ENCODE results near the gene CLOCK. TPM values are rescaled to one million over a fixed set of nuclear protein-coding genes. Genes with fewer than 3 reads are reported as not detected.
A peak's percentile ranks its signal among the peaks of the same experiment; 100 is the strongest.

The CLOCK gene
- total RNA-seq, 2 experiments from 2014 or later = 7.1 to 9.3 TPM

DNA sequence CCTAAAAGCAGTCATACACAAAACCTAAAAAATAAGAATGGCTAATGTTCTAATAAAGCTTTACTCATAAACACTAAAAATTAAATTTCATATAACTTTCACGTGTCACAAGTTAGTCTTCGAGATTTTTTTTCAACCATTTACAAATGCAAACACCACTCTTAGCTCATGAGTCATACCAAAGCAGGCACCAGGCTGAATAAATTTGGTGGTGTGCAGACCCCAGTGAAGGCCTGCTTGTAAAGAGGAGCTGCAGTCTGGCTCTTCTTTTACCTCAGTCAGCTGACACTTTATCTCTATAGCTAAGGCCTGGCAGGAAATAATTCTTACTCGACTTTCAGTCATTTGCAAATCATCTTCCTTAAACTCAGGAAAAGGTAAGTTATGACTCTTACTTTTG is 37.4 kb downstream of the CLOCK start:
- DNase-seq = no peak
- ATAC-seq = no peak
- Mint-ChIP-seq H3K36me3 (ENCODE audit: low read depth) (peaks cover 5% of the 10 kb centered on the region), H3K27me3 (ENCODE audit: low read depth) (no peaks in the 10 kb centered on the region), H3K9me3 (ENCODE audit: insufficient read depth) (no peaks in the 10 kb centered on the region), H3K4me3 (no peak overlapping the region), H3K4me1 (ENCODE audit: low read depth) (peaks cover 18% of the 10 kb centered on the region), H3K27ac (no peak overlapping the region)
- CTCF ChIA-PET = no interaction called here
- POLR2A ChIA-PET = no interaction called here

GRCh38 chr4:55507612-55508011 is 39.1 kb downstream of the CLOCK start:
- CTCF ChIA-PET = no interaction called here

DNA sequence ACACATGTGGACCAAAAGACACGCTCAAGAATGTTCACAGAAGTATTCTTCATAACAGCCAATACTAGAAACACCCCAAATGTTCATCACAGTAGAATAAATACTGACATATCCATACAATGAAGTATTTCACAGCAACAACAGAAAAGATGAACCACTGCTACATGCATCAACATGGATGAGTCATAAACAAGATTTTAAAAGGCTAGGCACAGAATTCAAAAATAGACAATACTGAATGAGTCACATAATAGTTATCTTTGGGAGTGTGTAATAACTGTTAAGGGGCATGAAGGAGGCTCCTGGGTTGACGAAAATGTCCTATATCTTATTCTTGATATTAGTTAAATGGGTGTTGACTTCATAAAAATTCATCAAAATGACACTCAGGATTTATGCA is 43.5 kb downstream of the CLOCK start:
- H3K27me3 Mint-ChIP-seq (ENCODE audit: low read depth) = no peaks in the 10 kb centered on the region
- H3K4me1 Mint-ChIP-seq (ENCODE audit: low read depth) = no peaks in the 10 kb centered on the region
- H3K4me3 Mint-ChIP-seq = no peak overlapping the region
- peaks cover 10% of the 10 kb centered on the region for H3K36me3 Mint-ChIP-seq (ENCODE audit: low read depth)
- DNase-seq = no peak
- no peak overlapping the region for H3K27ac Mint-ChIP-seq
- POLR2A ChIA-PET = no interaction called here
- no peak for ATAC-seq
- no peaks in the 10 kb centered on the region for H3K9me3 Mint-ChIP-seq (ENCODE audit: insufficient read depth)
- CTCF ChIA-PET = no interaction called here

More at GRCh38 chr4:55507612-55508011, 39.1 kb downstream of the CLOCK start:
- Mint-ChIP-seq H3K4me1 (ENCODE audit: low read depth) (peaks cover 18% of the 10 kb centered on the region), H3K27ac (no peak overlapping the region), H3K27me3 (ENCODE audit: low read depth) (no peaks in the 10 kb centered on the region), H3K9me3 (ENCODE audit: insufficient read depth) (no peaks in the 10 kb centered on the region), H3K36me3 (ENCODE audit: low read depth) (peaks cover 11% of the 10 kb centered on the region), H3K4me3 (no peak overlapping the region)
- POLR2A ChIA-PET = no interaction called here
- DNase-seq = no peak
- no peak for ATAC-seq

DNA sequence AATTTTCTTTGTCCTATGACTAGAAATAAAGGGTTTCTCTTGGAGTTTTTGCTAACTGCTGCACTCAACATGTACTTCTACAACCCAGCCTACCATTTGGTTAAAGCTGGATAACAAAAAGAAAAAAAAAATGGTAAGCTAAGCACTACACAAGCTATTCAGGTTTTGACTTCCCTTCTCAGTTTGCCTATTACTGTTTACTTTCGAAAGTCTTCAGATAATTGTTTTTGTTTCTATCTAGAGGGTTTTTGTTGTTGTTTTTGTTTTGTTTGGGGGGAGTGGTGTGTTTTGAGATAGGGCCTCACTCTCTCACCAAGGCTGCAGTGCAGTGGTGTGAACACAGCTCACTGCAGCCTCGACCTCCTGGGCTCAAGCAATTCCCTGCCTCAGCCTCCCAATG is 46.6 kb downstream of the CLOCK start:
- no peaks in the 10 kb centered on the region for H3K27me3 Mint-ChIP-seq (ENCODE audit: low read depth)
- ATAC-seq = no peak
- no peak for DNase-seq
- H3K9me3 Mint-ChIP-seq (ENCODE audit: insufficient read depth) = no peaks in the 10 kb centered on the region
- H3K4me1 Mint-ChIP-seq (ENCODE audit: low read depth) = no peaks in the 10 kb centered on the region
- H3K27ac Mint-ChIP-seq = no peak overlapping the region
- H3K4me3 Mint-ChIP-seq = no peak overlapping the region
- ChIA-PET CTCF (interaction anchor here (0.6 to 1.0 kb wide), 2 partner anchors 42 to 388 kb away, joined by 3 read pairs; no protein-coding TSS in a partner anchor), POLR2A (no interaction called here)
- peaks cover 8% of the 10 kb centered on the region for H3K36me3 Mint-ChIP-seq (ENCODE audit: low read depth)

DNA sequence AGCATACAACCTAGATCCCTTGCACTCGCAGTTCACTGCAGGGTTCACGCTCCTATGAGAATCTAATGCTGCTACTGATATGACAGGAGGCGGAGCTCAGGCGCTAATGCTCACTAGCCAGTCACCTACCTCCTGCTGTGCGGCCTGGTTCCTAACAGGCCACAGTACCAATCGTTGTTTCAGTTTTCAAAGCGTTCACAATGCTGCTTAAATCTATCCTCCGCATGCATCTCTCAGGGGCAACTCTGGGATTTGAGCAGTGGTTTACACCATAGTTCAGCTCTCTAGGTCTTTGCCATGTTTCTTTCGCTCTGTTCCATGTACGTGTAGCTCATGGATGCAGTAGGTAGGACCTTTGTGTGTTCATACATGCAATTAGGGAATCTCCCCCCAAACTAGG is 47.2 kb downstream of the CLOCK start:
- H3K4me3 Mint-ChIP-seq = no peak overlapping the region
- no peaks in the 10 kb centered on the region for H3K27me3 Mint-ChIP-seq (ENCODE audit: low read depth)
- H3K4me1 Mint-ChIP-seq (ENCODE audit: low read depth) = no peaks in the 10 kb centered on the region
- H3K27ac Mint-ChIP-seq = no peak overlapping the region
- ChIA-PET POLR2A (no interaction called here), CTCF (no interaction called here)
- no peak for DNase-seq
- no peaks in the 10 kb centered on the region for H3K9me3 Mint-ChIP-seq (ENCODE audit: insufficient read depth)
- ATAC-seq = no peak
- peaks cover 8% of the 10 kb centered on the region for H3K36me3 Mint-ChIP-seq (ENCODE audit: low read depth)

DNA sequence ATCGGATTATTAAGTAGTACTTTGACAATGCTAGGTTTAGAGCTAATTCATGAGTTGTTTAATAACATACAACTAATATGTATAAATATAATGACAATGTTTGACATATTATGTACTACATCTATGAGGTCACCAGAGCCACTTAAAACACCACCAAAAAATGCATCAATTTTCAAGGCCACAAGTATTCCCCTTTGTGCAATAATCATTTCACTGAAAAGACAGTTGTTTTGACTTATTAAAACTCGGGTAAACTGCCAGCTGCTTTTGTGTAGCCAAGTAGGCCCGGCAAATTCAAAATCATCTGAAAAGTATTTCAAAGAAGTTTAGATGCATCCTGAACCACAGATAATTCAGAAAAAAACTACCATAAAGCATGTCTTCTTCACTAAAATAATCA is 48.7 kb downstream of the CLOCK start:
- Mint-ChIP-seq H3K27me3 (ENCODE audit: low read depth) (no peaks in the 10 kb centered on the region), H3K36me3 (ENCODE audit: low read depth) (peaks cover 6% of the 10 kb centered on the region), H3K27ac (no peak overlapping the region), H3K4me3 (no peak overlapping the region), H3K9me3 (ENCODE audit: insufficient read depth) (no peaks in the 10 kb centered on the region), H3K4me1 (ENCODE audit: low read depth) (no peaks in the 10 kb centered on the region)
- ATAC-seq (no peak), DNase-seq (no peak)
- CTCF ChIA-PET = interaction anchor here (1.6 kb wide), 1 partner anchor 152 kb away, joined by 3 read pairs; the partner anchor contains the start of gene SRD5A3
- POLR2A ChIA-PET = no interaction called here

DNA sequence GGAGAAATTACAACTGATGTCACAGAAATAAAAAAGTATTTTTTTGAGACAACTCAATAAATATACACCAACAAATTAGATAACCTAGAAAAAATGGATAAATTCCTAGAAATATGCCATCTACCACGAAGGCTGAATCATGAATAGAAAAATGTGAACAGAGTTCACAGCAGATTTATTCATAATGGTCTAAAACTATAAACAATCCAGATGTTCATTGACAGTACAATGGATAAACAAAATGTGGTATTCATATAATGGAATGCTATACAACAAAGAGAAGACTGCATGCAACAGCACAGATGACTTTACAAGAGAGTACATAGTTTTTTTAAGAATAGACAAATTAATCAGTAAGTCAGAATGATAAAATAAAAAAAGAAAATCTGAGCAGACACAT is 55.2 kb downstream of the CLOCK start:
- Mint-ChIP-seq H3K4me3 (no peak overlapping the region), H3K27ac (no peak overlapping the region), H3K36me3 (ENCODE audit: low read depth) (peaks cover 5% of the 10 kb centered on the region), H3K27me3 (ENCODE audit: low read depth) (no peaks in the 10 kb centered on the region), H3K9me3 (ENCODE audit: insufficient read depth) (no peaks in the 10 kb centered on the region), H3K4me1 (ENCODE audit: low read depth) (no peaks in the 10 kb centered on the region)
- POLR2A ChIA-PET = no interaction called here
- no peak for ATAC-seq
- DNase-seq = no peak
- CTCF ChIA-PET = no interaction called here

- H3K27ac Mint-ChIP-seq = no peak overlapping the region
- no peak overlapping the region for H3K4me3 Mint-ChIP-seq
- DNase-seq = no peak
- no peaks in the 10 kb centered on the region for H3K4me1 Mint-ChIP-seq (ENCODE audit: low read depth)
- peaks cover 4% of the 10 kb centered on the region for H3K36me3 Mint-ChIP-seq (ENCODE audit: low read depth)
- no peaks in the 10 kb centered on the region for H3K27me3 Mint-ChIP-seq (ENCODE audit: low read depth)
- no peak for ATAC-seq
- H3K9me3 Mint-ChIP-seq (ENCODE audit: insufficient read depth) = no peaks in the 10 kb centered on the region
- CTCF ChIA-PET = no interaction called here
- POLR2A ChIA-PET = interaction anchor here (0.7 kb wide), 1 partner anchor 364 kb away, joined by 3 read pairs; no protein-coding TSS in a partner anchor
Measured at GRCh38 chr4:55488716-55489115, 58.0 kb downstream of the CLOCK start.

DNA sequence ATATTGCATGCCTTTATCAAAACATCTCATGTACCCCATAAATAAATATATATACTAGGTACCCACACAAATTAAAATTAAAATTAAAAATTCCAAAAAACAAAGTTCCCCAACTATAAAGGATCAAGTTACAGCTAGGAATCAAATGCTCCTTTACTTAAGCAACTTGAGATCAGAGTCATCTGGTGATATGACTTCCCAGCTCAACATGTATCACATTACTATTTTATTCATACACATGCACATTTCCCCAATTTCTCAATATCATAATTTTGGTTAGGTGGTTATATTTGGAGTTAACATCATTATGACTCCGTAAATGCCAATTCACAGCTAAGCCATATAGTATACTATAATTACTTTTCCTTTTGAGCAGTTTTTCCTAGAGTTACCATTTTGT is 60.9 kb downstream of the CLOCK start:
- H3K27me3 Mint-ChIP-seq (ENCODE audit: low read depth) = no peaks in the 10 kb centered on the region
- no peak for ATAC-seq
- H3K9me3 Mint-ChIP-seq (ENCODE audit: insufficient read depth) = no peaks in the 10 kb centered on the region
- ChIA-PET CTCF (no interaction called here), POLR2A (no interaction called here)
- peaks cover 5% of the 10 kb centered on the region for H3K36me3 Mint-ChIP-seq (ENCODE audit: low read depth)
- no peak overlapping the region for H3K27ac Mint-ChIP-seq
- H3K4me3 Mint-ChIP-seq = no peak overlapping the region
- DNase-seq = no peak
- H3K4me1 Mint-ChIP-seq (ENCODE audit: low read depth) = no peaks in the 10 kb centered on the region

- no peaks in the 10 kb centered on the region for H3K9me3 Mint-ChIP-seq (ENCODE audit: insufficient read depth)
- H3K4me3 Mint-ChIP-seq = no peak overlapping the region
- no peaks in the 10 kb centered on the region for H3K27me3 Mint-ChIP-seq (ENCODE audit: low read depth)
- POLR2A ChIA-PET = no interaction called here
- no peak overlapping the region for H3K27ac Mint-ChIP-seq
- DNase-seq = no peak
- no peaks in the 10 kb centered on the region for H3K4me1 Mint-ChIP-seq (ENCODE audit: low read depth)
- ATAC-seq = no peak
- peaks cover 2% of the 10 kb centered on the region for H3K36me3 Mint-ChIP-seq (ENCODE audit: low read depth)
- CTCF ChIA-PET = no interaction called here
Measured at GRCh38 chr4:55483315-55483714, 63.4 kb downstream of the CLOCK start.

GRCh38 chr4:55475394-55476243 is 71.1 kb downstream of the CLOCK start:
- Mint-ChIP-seq H3K27me3 (ENCODE audit: low read depth) (no peaks in the 10 kb centered on the region), H3K4me1 (ENCODE audit: low read depth) (peaks cover 20% of the 10 kb centered on the region), H3K36me3 (ENCODE audit: low read depth) (peaks cover 21% of the 10 kb centered on the region), H3K4me3 (no peak overlapping the region), H3K27ac (no peak overlapping the region), H3K9me3 (ENCODE audit: insufficient read depth) (peaks cover 3% of the 10 kb centered on the region)
- ChIA-PET CTCF (no interaction called here), POLR2A (no interaction called here)
- DNase-seq (peak; percentile 41), ATAC-seq (peak; percentile 58)

DNA sequence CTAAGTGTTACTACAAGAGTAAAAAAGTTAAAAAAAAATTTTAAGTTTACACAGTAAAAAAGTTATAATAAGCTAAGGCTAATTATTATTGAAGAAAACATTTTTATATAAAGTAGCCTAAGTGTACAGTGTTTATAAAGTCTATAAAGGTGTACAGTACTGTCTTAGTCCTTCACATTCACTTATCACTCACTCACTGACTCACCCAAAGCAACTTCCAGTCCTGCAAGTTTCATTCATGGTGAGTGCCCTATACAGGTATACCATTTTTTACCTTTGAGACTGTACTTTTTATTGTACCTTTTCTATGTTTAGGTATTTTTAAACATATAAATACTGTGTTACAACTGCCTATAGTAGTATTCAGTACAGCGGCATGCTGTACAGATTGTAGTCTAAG is 76.7 kb downstream of the CLOCK start:
- H3K9me3 Mint-ChIP-seq (ENCODE audit: insufficient read depth) = peaks cover 7% of the 10 kb centered on the region
- CTCF ChIA-PET = interaction anchor here (1.1 kb wide), 1 partner anchor 91 kb away, joined by 3 read pairs; no protein-coding TSS in a partner anchor
- ATAC-seq = no peak
- H3K4me1 Mint-ChIP-seq (ENCODE audit: low read depth) = peaks cover 11% of the 10 kb centered on the region
- no peaks in the 10 kb centered on the region for H3K27me3 Mint-ChIP-seq (ENCODE audit: low read depth)
- POLR2A ChIA-PET = no interaction called here
- peaks cover 29% of the 10 kb centered on the region for H3K36me3 Mint-ChIP-seq (ENCODE audit: low read depth)
- DNase-seq = no peak
- H3K4me3 Mint-ChIP-seq = no peak overlapping the region
- H3K27ac Mint-ChIP-seq = no peak overlapping the region

DNA sequence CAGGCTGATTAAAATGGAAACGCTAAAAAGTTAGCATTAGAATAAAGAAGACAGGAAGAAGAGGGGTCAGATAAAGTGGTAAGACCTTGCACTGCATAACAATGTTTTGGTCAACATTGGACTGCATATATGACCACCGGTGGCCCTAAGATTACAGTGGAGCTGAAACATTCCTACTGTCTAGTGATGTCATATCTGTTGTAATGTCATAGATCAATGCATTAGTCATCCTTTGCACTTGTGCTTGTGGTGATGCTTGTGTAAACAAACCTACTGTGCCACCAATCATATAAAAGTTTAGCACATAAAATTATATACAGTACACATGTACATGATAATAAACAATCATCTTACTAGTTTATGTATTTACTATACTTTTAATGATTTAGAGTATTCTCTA is 78.0 kb downstream of the CLOCK start:
- ChIA-PET POLR2A (no interaction called here), CTCF (no interaction called here)
- peaks cover 1% of the 10 kb centered on the region for H3K4me1 Mint-ChIP-seq (ENCODE audit: low read depth)
- H3K4me3 Mint-ChIP-seq = no peak overlapping the region
- no peaks in the 10 kb centered on the region for H3K27me3 Mint-ChIP-seq (ENCODE audit: low read depth)
- H3K9me3 Mint-ChIP-seq (ENCODE audit: insufficient read depth) = peaks cover 4% of the 10 kb centered on the region
- H3K36me3 Mint-ChIP-seq (ENCODE audit: low read depth) = peaks cover 20% of the 10 kb centered on the region
- H3K27ac Mint-ChIP-seq = no peak overlapping the region
- no peak for ATAC-seq
- DNase-seq = no peak
